HL-60/S4 treated with retinoic acid at 250 ng/mL for 4 days and 3 days (cell line): Measurements from ENCODE around the gene TRNAU1AP.
"Not testable (repeated sequence)": the region's sequence is repeated elsewhere in the genome, so short reads cannot be mapped to it uniquely, and the experiment has no call there.

Experiments used
- in situ Hi-C: fragments of 300-500 bp; cut with MboI; formaldehyde crosslinking; loops from 2 replicates; pipeline ENCODE4 v1.7.0; 2022; ENCODE audit warnings: low sequenced_read_pairs

The TRNAU1AP gene

DNA sequence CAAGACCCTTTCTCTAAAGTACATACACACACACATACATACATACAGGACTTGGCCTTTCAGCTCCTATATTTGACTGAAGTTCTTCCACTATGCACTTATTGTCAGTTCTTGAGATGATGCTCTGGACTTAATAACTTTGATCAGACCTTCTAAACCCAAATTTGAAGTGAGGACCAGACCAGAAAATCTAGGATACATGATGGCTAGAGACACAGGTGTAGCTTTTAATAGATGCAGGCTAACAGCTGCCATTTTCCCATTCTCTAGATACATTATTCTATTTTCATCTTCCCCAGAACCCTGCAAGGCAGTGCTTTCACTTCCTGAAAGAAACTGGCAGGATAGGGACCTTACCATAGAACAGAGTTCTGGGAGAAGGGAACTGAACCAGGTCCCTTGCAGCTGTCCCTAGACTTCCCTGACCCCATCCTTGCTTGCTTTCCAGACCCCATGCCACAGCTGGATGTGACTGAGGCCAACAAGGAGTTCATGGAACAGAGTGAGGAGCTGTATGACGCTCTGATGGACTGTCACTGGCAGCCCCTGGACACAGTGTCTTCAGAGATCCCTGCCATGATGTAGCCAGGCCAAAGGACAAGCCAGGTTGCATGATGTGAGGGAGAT is 24.3 kb downstream of the TRNAU1AP start:
- in situ Hi-C loops, result no loop called here

- in situ Hi-C loops, result no loop called here
Observed at GRCh38 chr1:28577738-28578536, 25.1 kb downstream of the TRNAU1AP start.

DNA sequence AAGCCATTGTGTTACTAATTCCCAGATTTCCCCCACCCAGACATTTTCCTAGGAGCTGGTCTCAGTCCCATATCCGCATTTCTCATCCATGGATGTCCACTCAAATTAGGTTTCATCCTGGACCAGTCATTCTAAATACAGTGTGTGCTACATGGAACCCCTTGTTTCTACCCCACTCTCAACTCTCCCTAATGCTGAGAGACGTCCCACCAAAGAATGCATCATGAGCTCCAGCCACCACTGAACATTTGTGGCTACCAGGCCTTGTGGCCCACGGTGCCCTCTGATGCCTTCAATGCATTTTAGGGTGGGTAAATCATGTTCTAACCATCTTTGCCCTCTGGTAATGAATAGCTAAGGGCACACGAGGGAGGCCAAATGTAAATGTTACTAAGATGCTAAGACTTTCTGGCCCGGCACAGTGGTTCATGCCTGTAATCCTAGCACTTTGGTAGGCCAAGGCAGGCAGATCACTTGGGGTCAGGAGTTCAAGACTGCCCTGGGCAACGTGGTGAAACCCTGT is 25.9 kb downstream of the TRNAU1AP start:
- in situ Hi-C loops, result no loop called here

DNA sequence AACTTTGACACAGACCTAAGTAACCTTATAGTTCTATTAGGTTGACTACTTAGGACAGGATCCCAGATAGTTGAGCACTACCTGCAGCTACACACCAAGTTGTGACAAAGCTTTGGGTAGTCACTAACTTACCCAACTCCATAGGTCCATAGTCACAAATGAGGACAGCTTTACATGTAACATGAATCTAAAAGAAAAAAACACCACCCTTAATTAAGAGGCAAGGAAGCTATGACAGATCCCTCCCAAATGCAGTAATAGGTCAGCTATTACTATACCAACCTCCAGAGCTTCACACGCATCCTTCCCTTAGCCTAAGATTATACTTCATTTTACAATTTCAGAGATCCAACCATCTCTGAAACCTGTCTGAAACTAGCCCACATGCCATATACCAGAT is 26.5 kb downstream of the TRNAU1AP start:
- in situ Hi-C loops, result no loop called here

- in situ Hi-C loops, result no loop called here
Observed at GRCh38 chr1:28580722-28581530, 28.0 kb downstream of the TRNAU1AP start.

DNA sequence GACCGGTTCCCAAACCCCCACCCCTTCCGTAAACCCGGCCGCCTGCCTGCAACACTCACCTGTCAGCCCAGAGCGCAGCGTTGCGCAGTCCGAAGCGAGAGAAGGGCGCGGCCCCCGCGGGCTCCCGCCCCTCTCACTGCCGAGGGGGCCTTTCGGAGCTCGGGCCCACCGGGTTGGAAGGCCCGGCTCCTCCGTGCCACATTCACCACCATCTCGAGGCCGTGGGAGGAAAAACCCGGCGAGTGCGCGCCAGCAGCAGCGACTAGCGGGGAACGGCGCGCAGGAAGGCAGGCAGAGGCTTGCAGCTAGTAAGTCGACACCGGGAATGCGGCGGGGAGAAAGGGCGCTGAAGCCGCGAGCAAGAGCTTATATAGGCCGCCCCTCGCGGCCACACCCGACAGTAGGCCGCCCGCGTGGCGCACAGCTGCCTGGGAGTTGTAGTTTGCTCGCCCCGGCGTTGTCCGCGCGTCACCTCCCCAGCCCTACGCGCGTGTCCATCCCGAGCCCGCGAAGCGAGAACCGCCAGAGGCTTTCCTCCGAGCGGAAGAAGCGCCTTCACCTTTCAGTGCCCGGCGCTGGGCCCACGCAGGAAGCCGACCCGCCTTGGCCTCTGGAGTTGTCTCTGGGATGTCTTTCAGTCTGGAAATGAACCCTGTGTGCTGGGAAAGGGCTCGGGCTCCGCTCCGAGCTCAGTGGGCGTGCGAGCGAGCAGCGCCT is 28.8 kb downstream of the TRNAU1AP start:
- in situ Hi-C loops, result no loop called here

DNA sequence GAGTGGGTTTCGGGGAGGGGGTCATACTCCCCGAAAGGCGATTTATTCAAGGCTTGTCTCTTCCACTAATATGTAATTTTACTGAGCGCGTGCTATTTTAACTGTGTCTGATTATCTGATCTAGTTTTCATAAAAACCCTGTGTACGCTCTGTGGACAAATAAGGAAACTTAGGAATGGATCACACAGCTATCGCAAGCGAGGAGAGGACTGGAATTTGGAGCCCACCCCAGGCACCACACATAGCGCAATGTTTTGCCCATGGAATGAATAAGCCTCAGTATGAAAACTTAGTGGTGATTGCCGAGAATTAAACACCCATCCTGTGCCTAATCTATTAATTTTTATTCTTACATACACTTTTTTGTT is 29.3 kb downstream of the TRNAU1AP start:
- in situ Hi-C loops, result no loop called here

- in situ Hi-C loops, result not testable (repeated sequence)
Observed at GRCh38 chr1:28586585-28587391, 33.9 kb downstream of the TRNAU1AP start.

DNA sequence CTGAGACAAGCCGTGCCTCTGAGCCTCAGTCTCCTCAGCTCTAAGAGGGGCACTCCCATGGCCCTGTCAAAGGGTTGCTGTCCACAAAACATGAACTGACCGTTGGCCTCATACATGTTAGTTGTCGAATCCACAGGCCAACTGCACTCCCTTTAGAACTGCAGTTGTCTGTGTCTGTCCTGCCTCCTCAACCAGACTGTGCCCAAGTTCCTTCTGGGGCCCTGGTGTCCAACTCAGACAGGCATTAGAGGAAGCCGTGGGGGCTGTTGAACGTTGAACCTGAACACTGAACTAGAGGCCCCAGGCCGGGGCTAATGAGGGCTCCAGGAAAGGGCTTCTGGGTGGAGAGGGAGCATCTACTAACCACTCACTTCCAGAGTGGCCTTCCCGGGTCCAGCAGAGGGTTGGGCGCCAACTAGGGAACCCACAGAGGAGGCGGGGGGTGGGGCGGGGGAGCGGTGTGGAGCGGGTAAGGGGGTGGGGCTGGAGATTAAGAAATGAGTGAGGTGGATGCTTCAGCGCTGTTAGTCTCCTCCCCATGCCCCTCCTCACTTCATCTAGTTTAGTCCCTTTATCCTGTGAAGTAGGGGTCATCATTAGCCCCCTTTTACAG is 38.9 kb downstream of the TRNAU1AP start, which contains the start of gene RAB42:
Gene RAB42, plus strand, starts transcription at position 558 of the 613 bp plus-strand sequence. CDS start 247 bp downstream, outside the sequence.
- in situ Hi-C loops, result no loop called here

DNA sequence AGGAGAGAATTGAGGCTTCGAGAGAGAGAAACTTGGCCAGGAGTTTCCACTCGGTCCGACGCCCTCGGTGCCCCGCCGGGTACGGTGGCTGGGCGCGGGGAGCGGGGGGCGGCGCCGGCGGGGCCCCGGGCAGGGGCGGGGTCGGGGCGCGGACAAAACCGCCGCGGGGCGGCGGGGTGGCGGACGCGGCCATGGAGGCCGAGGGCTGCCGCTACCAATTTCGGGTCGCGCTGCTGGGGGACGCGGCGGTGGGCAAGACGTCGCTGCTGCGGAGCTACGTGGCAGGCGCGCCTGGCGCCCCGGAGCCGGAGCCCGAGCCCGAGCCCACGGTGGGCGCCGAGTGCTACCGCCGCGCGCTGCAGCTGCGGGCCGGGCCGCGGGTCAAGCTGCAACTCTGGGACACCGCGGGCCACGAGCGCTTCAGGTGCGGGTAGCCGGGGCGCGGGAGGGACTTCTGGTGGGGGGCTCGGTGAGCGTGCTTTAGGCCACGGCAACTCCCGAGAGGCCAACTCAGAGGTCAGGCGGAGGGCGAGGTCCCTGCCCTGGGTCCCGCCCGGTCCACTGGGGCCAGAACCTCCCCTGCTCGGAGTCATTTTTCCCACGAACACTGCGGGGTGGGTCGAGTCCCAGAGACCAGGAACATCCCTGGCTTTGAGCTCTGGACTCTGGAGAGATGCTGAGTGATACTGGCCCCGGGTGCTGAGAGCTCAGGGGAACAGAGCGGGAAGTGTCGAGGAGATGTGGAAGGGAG is 39.6 kb downstream of the TRNAU1AP start:
- in situ Hi-C loops, result no loop called here

DNA sequence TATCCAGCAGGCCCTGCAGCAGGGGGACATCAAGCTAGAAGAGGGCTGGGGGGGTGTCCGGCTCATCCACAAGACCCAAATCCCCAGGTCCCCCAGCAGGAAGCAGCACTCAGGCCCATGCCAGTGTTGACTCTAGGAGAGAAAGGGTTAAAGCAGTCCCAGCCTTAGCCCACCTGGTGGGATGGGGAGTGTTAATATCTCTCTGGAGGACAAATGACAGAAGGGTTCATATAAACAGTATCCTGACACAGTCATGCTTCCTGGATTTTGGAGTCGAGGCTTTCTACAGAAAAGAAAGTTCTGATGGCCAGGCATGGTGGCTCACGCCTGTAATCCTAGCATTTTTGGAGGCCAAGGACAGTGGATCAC is 41.1 kb downstream of the TRNAU1AP start:
- in situ Hi-C loops, result not testable (repeated sequence)

- in situ Hi-C loops, result not testable (repeated sequence)
Observed at GRCh38 chr1:28594686-28595411, 42.0 kb downstream of the TRNAU1AP start.

DNA sequence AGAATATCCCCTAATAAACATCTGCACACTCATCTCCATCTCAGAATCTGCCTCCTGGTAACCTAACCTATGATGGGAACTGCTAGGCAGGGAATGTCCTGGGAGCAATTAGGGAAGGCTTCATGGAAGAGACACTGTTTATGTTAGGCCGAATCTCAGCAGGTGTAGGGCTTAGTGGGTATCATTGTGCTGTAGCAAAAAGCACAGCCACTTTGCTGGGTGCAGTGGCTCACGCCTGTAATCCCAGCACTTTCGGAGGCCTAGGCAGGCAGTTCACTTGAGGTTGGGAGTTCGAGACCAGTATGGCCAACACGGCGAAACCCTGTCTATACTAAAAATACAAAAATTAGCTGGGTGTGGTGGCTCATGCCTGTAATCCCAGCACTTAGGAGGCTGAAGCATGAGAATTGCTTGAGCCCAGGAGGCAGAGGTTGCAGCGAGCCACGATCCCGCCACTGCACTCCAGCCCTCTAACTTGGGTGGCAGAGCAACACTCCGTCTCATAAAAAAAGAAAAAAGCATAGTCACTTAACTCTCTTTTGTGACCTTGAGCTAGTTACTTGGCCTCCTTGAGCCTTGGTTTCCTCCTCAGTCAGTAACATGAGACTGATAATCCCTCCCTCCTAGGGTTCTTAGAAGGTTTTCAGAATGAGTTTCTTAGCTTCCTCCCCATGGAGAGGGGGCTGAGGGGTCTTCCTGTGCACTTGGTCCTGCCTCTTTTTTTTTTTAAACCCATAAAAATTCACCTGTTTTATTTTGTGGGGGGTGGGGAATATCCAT is 42.7 kb downstream of the TRNAU1AP start:
- in situ Hi-C loops, result no loop called here

GRCh38 chr1:28596276-28596675 is 43.4 kb downstream of the TRNAU1AP start:
- in situ Hi-C loops, result not testable (repeated sequence)

DNA sequence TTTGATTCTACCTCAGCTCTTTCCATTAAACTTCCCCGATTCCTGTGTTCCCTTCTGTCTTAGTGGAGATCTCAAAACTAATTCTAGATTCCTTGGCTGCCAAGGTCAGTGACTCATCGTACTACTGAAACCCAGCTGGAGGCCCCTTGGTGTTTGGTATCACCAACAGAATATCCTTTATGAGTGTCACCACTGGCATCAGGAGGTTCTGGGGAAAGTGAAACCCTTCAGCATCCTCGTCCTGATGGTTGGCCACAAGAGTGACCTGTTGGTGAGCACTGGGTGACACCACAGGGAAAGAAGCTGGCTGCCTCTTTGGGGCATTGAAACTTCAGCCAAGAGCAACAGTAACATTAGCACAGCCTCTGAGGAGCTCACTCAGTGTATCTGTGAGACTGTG is 48.8 kb downstream of the TRNAU1AP start:
- in situ Hi-C loops, result no loop called here

GRCh38 chr1:28602536-28603439 is 49.9 kb downstream of the TRNAU1AP start:
- in situ Hi-C loops, result no loop called here
